HG03045 (cell line): ENCODE measurements around the gene ACSM3.
A peak's percentile ranks its signal among the peaks of the same experiment; 100 is the strongest.
"Not testable (repeated sequence)": the region's sequence is repeated elsewhere in the genome, so short reads cannot be mapped to it uniquely, and the experiment has no call there.

Experiments used
- ATAC-seq: cut with Tn5 transposase; IDR thresholded peaks from one replicate; pipeline ENCODE4 v1.9.1; 2021; ENCODE audit warnings: mild to moderate bottlenecking, moderate library complexity; ENCODE audit not compliant: unreplicated experiment

ACSM3 gene, protein sequence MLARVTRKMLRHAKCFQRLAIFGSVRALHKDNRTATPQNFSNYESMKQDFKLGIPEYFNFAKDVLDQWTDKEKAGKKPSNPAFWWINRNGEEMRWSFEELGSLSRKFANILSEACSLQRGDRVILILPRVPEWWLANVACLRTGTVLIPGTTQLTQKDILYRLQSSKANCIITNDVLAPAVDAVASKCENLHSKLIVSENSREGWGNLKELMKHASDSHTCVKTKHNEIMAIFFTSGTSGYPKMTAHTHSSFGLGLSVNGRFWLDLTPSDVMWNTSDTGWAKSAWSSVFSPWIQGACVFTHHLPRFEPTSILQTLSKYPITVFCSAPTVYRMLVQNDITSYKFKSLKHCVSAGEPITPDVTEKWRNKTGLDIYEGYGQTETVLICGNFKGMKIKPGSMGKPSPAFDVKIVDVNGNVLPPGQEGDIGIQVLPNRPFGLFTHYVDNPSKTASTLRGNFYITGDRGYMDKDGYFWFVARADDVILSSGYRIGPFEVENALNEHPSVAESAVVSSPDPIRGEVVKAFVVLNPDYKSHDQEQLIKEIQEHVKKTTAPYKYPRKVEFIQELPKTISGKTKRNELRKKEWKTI

GRCh38 chr16:20763461-20764232 is at the start of gene ACSM3:
ACSM3 (plus strand) TSS chr16:20764014; CDS start chr16:20770035, 6,021 bp downstream.
- peak; percentile 99 for ATAC-seq

DNA sequence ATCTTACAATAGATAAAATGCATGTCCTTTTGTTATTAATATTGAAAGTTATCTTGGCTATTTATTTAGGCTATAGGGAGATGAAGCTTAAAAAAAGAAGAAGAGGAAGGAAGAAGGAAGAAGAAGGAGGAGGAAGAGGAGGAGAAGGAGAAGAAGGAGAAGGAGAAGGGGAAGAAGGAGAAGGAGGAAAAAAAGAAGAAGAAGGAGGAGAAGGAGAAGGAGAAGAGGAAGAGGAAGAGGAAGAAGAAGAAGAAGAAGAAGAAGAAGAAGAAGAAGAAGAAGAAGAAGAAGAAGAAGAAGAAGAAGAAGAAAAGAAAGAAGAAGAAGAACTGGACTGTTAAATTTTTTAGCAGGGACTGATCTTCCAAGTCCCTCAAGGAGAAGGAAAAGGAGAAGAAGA is 46.1 kb upstream of the ACSM3 start:
- not testable (repeated sequence) for ATAC-seq

DNA sequence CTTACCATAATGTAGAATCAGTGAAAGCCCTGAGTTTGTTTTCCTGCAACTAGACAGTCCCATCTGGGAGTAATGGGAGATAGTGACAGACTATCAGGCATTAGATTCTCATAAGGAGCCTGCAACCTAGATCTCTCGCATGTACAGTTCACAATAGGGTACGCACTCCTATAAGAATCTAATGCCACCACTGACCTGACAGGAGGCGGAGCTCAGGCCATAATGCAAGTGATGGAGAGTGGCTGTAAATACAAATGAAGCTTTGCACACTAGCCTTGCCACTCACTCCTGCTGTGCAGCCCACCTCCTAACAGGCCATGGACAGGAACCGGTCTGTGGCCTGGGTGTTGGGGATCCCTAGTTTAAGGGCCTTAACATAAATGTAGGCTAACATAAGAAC is 43.6 kb upstream of the ACSM3 start:
- no peak for ATAC-seq

- no peak for ATAC-seq
Measured at GRCh38 chr16:20726661-20727060, 37.2 kb upstream of the ACSM3 start.

DNA sequence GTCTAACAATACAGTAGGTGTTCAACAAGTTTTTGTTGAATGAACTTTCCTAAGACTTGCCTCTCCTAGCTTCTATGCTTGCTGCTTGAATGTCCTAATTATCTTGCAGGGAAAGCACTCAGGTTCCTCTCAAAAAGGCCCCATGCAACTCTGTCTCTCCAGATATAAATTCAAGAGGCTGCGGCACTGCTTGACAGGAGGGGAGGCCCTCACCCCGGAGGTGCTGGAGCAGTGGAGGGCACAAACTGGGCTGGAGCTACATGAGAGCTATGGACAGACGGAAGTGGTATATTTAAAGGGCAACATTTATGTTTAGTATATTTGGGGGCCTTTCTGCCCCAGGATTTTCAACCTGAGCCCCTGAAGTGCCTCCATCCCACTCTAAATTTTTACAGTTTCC is 36.6 kb upstream of the ACSM3 start:
- ATAC-seq: no peak

GRCh38 chr16:20729141-20729540 is 34.7 kb upstream of the ACSM3 start:
- no peak for ATAC-seq

DNA sequence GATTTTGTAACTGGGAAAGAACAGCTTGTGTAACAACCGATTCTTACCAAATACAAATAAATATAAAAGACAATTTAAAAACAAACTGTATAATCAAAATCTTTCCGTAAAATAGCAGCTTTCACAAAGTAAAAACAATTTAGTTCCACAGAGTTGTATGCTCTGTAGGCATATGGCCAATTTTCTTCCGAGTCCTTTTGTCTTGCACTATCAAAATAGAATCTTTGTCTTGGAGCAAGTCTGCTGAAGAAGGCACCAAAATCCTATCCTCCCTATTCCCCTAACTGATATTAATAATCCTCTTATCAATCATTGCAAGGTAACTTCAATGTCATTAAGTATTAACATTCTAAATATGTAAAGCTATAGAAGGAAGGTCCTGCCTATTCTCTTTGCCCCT is 29.8 kb upstream of the ACSM3 start:
- no peak for ATAC-seq

DNA sequence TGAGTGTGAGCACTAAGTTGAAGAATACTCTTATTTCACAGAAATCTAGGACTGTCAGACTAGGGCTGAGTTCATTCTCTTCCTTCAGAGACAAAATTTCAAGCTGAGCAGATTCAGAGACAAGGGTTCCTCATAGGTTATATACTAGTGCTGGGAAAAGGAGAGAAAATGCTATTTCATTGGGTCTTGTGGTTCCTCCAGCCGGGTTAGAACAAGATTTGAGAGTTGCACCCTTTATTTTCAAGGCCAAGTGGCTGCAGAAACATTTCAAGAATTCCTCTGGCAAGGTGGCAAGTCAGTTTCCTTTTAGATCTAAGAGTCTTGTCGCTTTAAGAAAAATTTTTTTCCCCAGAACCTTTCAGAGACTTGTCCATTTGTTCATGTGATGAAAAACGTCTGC is 29.0 kb upstream of the ACSM3 start:
- no peak for ATAC-seq

DNA sequence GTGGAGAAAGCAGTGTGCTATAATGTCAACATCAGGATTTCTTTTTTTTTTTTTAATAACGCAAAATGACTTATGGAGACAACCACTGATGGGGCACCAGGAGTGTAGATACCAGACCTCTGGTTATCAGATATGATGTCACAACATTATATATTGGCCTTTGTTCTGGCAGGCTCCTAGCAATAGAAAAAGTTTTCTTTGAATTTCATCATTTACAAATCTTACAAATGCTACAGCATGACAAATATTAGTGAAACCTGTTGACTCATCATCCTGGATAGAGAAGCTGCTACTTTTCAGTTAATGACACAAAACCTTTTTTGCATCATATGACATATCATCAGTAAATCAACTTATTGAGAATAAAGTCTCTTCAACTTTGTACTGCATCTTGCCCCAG is 28.3 kb upstream of the ACSM3 start:
- ATAC-seq: no peak

- no peak for ATAC-seq
Measured at GRCh38 chr16:20740007-20740883, 23.6 kb upstream of the ACSM3 start.

GRCh38 chr16:20740901-20741521 is 22.8 kb upstream of the ACSM3 start:
- ATAC-seq: peak; percentile 82

DNA sequence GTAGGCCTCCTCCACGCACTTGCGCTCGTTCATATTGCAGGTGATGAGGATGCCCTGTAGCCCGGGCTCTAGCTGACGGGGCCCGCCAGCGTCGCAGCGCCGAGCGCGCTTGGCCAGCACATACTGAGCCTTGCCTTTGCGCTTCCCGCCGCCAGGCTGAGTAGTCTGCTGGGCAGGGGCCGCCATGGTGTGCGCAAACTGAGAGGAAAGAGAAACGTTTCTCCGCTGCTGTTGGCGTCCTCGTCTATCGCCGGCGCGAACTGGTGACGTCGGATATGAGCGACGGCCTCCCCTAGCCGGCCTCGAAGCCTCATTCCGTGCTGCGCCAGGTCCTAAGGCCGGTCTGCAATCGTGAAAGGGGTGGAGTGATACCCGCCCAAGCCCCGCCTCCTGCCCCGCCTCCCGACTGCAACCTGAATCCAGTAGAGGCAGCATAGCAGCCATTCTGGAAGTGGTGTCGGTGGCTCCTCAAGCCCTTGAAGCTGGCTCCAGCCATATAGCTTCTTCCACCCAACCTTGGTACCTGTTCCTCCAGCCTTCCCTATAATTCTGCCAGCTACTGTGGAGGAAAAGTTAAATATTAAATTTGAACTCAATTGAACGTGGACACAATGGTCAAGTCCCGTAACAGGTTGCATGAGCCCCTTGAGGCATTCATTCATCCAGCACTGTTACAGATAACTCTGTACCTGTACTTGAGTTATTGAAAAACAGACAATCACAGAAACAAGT is 22.1 kb upstream of the ACSM3 start, which contains the start of gene THUMPD1:
TSS of gene THUMPD1 (minus strand) at position 265 of the 732 bp plus-strand sequence. CDS start at position 186, 79 bp downstream.
- peak; percentile 83 for ATAC-seq

DNA sequence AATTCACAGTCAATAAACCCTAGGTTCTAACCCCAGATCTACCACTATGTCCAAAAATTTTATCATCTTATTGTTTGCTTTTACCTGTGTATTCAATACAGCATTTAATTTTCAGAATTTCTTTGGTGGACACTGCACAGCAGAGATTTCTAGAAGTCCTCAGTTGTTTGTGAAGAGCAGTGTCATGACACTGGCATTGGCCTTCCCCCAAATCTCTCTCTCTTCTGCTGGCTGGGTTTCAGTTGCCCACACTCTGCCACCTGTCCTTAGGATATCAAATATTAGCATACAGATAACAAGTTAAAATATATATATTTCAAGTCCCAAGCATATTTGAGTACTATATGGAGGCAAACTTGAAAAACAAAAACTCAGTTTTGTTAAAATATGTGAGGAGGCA is 20.2 kb upstream of the ACSM3 start:
- ATAC-seq: no peak

GRCh38 chr16:20744922-20745440 is 18.8 kb upstream of the ACSM3 start:
- ATAC-seq: no peak

- no peak for ATAC-seq
Measured at GRCh38 chr16:20746461-20746860, 17.4 kb upstream of the ACSM3 start.

DNA sequence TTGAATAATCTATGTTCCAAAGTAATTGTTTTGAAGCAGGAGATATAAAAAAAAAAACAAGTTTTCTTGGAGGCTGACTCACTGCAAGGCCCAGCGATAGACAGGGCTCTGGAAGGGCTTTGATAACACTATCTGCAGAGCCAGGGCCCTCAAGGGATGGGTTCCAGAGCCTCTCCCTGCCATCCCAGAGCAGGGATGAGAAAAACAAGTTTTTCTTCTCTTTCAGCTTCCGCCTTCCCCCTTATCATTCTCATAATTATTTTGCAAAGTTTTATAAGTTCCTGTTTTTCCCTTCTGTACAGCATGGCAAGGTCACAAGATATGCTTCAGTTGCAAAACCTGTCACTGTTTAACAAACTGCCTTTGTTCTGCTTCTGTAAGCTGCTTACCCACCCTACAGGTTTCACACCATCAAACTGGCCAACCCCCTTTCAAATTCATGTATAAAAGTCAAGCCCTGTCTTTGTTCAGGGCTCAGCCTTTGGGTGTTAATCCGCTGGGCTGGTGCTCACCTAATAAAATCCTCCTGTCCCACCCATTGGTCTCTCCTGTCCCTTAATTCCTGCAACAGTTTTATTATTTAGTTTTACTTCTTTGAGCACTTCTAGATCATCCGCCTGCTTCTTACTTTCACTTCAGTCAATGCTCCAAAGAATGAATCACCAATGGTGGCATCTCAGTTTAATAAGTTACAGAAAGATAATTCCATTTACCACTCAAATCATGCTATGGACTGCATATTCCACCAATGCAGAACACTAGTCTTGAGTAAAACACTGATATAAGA is 16.6 kb upstream of the ACSM3 start:
- ATAC-seq: no peak

DNA sequence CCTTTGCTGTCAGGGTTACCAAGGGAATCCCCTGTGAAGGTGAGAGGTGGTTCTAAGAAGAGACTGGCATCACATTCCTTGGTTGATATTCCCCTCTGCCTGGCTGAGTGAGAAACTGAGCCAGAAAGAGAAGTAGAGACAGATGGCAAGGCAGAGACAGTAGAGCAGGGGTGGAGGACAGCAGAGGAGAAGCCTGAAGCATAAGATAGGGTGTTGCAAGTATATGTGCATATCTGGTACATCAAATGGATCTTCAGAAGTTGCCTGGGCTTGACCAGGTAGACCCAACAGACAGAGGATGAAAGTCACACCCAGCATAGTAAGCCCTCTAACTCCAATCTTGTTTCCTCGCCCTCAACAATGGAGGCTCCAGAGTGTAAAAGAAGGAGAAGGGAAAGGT is 14.3 kb upstream of the ACSM3 start:
- ATAC-seq: no peak

GRCh38 chr16:20750558-20750957 is 13.3 kb upstream of the ACSM3 start:
- no peak for ATAC-seq

DNA sequence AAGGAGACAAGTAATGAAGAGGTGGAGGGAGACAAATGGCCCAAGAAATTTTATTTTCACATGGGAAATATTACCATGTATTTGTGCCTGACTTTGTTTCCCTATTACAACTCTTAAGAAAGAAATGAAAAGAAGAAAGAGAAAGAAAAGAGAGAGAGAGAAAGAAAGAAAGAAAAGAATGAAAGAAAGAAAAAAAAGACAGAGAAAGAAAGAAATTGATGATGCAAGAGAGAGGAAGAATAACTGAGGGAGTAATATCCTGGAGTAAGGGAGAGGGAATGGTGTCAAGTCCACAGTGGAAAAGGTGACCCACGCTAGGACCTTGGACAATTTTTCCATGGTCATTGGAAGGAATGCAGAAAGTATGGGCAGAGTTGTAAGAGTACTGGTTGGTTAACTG is 10.1 kb upstream of the ACSM3 start:
- ATAC-seq: no peak
